Thyroid gland (tissue), 4 donors: Measurements from ENCODE around the gene ADAMTSL2. TPM values are rescaled to one million over a fixed set of nuclear protein-coding genes. Genes with fewer than 3 reads are reported as not detected.

Experiments used
- DNase-seq, 2 donors: peaks; one replicate each; pipeline ENCODE4 v3.0.0-alpha.2; 2019
- H3K27ac ChIP-seq, 3 donors: fragments of 200-600 bp; sonication (generic); 1 replicate in 2 of 3; 2 replicates in 1 of 3; pipeline ENCODE4 v1.5.1; 2016 to 2019; ENCODE audit warnings: mild to moderate bottlenecking in 1 of 3, moderate library complexity in 1 of 3
- H3K27me3 ChIP-seq: fragments of 200-600 bp; sonication (generic); one replicate; pipeline ENCODE4 v1.5.1; 2019
- H3K36me3 ChIP-seq, 2 donors: fragments of 200-600 bp; sonication (generic); one replicate each; pipeline ENCODE4 v1.5.1; 2016 to 2019
- H3K4me1 ChIP-seq, 2 donors: fragments of 200-600 bp; sonication (generic); one replicate each; pipeline ENCODE4 v1.5.1; 2017 to 2019
- H3K4me3 ChIP-seq, 3 donors: fragments of 200-600 bp; sonication (generic); replicated peaks in 1 of 3; 1 replicate in 2 of 3; 2 replicates in 1 of 3; pipeline ENCODE4 v1.5.1; 2016; ENCODE audit warnings: mild to moderate bottlenecking in 1 of 3
- H3K9me3 ChIP-seq: fragments of 200-600 bp; sonication (generic); one replicate; pipeline ENCODE4 v1.5.1; 2017
- POLR2A ChIP-seq, 2 donors: fragments of 450-650 bp; IDR thresholded peaks; one replicate each; pipeline ENCODE4 v1.6.1; 2017; ENCODE audit warnings: antibody characterized with exemption in 2 of 2, mild to moderate bottlenecking in 2 of 2, moderate library complexity in 1 of 2
- WGBS, 2 donors: methylation state at CpG; one replicate each; pipeline ENCODE4 v1.1.5; 2017; 5-methylcytosine and 5-hydroxymethylcytosine counted together
- intact Hi-C: fragments of 100-400 bp; cut with DNase I; formaldehyde crosslinking; loops from one replicate; pipeline ENCODE4 v1.15.1; 2023
- total RNA-seq, 4 donors: library from RNA; depleted of rRNA; stranded (reverse); fragments of >200 nt; gene quantifications; one replicate each; pipeline ENCODE4 v1.2.3, GENCODE V29; 2016
- TF ChIP-seq, protein P1 (sequence below), 6 experiments: fragments of 200-600 bp in 3 of 6; fragments of 450-650 bp in 3 of 6; sonication (generic) in 3 of 6; IDR thresholded peaks; one replicate each; pipeline ENCODE4 v1.5.1; 2016 to 2019; ENCODE audit warnings: antibody characterized with exemption in 6 of 6, mild to moderate bottlenecking in 2 of 6, inconsistent platforms in 1 of 6, moderate library complexity in 1 of 6

The ADAMTSL2 gene
- total RNA-seq, 4 donors from 2014 or later = 2.4 to 9.3 (median 8.7) TPM

DNA sequence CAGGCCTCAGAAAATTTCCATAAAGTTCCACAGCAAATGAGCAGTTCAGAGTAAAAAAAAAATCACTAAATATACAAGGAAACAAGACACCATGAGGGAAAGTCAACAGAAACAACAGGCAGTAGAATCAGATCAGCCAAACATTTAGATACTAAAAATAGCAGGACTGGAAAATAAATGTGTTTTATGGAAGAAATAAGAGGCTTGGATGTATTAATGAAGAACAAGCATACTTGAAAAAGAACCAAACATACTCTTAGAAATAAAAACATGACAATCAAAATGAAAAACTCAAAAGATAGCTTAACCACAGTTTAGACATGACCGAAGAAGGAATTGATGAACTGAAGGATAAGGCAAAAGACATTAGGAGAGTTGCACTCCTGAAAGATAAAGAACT is 32.4 kb upstream of the ADAMTSL2 start:
- intact Hi-C loops = no loop called here
- WGBS, 2 donors = 94 to 96% methylated on average over 1 of the region's 1 CpG

DNA sequence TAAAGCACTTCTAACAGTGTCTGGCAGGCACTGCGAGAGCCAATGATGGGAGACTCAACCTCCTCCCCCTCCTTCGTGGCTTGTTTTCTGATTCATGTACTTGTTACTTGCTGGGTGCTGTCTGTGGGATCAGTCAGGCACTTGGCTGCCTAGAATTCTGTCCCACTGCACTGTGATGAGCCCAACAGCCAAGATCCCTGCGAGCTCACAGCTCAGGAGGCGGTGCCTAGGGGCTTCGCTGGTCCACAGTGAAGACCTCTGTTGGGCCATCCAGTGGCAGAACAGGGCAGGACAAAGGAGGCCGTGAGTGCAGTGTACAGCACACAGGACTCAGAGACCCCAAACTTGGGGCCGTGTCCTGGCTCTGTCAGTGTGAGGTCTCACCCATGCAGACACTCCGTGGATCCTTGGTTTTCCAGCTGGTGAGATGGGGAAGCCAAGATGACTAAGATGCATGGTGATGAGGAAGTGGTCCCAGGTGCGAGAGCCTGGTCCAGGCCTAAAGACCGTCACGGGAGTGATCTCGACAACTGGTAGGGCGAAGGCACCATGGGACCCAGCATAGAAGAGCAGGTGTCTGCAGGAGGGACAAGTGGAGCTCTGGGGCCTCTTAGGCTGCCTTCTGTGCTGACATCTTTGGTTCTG is 29.2 kb upstream of the ADAMTSL2 start:
- TF ChIP-seq POLR2A (IDR thresholded peaks at IDR 0.05) = no peak
- TF ChIP-seq, protein P1, sequence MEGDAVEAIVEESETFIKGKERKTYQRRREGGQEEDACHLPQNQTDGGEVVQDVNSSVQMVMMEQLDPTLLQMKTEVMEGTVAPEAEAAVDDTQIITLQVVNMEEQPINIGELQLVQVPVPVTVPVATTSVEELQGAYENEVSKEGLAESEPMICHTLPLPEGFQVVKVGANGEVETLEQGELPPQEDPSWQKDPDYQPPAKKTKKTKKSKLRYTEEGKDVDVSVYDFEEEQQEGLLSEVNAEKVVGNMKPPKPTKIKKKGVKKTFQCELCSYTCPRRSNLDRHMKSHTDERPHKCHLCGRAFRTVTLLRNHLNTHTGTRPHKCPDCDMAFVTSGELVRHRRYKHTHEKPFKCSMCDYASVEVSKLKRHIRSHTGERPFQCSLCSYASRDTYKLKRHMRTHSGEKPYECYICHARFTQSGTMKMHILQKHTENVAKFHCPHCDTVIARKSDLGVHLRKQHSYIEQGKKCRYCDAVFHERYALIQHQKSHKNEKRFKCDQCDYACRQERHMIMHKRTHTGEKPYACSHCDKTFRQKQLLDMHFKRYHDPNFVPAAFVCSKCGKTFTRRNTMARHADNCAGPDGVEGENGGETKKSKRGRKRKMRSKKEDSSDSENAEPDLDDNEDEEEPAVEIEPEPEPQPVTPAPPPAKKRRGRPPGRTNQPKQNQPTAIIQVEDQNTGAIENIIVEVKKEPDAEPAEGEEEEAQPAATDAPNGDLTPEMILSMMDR (IDR thresholded peaks at IDR 0.05) = no peak
- H3K4me1 ChIP-seq = peaks cover 11 to 15% of the 10 kb centered on the region in 2 donors
- intact Hi-C loops = no loop called here
- no peaks in the 10 kb centered on the region for H3K27me3 ChIP-seq
- no peak overlapping the region for H3K4me3 ChIP-seq
- 82 to 87% methylated on average over 13 of the region's 13 CpGs for WGBS, 2 donors
- H3K9me3 ChIP-seq = no peaks in the 10 kb centered on the region
- no peaks in the 10 kb centered on the region for H3K36me3 ChIP-seq
- no peak for DNase-seq
- no peak overlapping the region for H3K27ac ChIP-seq

More for the DNA sequence above, 32.4 kb upstream of the ADAMTSL2 start:
- no peaks in the 10 kb centered on the region for H3K27me3 ChIP-seq
- no peak overlapping the region for H3K4me3 ChIP-seq
- H3K4me1 ChIP-seq = no peaks in the 10 kb centered on the region
- no peaks in the 10 kb centered on the region for H3K9me3 ChIP-seq
- H3K36me3 ChIP-seq = no peaks in the 10 kb centered on the region
- H3K27ac ChIP-seq = no peak overlapping the region
- TF ChIP-seq, protein P1 (IDR thresholded peaks at IDR 0.05) = no peak
- TF ChIP-seq POLR2A (IDR thresholded peaks at IDR 0.05) = no peak
- no peak for DNase-seq

DNA sequence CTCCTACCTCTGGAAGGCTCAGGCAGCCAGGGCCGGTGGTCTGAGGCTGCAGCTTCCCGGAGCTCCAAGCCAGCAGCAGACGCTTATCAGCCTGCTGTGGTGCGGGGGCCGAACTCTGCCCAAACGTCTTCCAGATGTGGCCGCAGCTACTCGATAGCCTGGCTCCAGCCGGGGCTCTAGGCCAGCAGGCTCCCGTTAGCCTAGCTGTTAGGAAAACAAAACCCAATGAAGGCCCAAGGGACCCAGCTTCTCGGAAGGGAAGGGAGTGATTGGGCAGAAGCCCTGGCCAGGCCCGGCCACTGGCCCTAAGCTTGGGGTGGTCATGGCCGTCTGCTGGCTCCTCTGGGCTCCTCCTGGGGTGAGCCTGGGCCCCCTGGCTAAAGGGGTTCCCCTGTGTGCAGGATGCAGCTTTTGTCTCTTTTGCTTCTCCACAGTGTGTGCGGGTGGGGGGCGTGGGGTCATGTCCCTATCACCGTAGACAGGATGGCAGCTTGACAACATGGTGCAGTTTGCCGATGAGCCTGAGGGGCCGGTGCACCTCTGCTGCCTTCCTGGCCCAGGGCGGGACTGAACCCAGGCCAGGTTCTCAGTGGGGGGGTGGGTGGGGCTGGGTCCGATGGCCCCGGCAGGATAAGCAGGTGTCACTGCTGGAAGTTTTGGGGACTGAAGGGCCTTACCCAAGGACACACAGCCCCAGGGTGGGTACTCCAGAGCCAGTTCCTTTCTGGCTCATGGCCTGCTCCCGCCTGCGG is 28.4 kb upstream of the ADAMTSL2 start:
- H3K4me3 ChIP-seq = no peak overlapping the region
- no peaks in the 10 kb centered on the region for H3K9me3 ChIP-seq
- H3K27me3 ChIP-seq = no peaks in the 10 kb centered on the region
- no peaks in the 10 kb centered on the region for H3K36me3 ChIP-seq
- H3K4me1 ChIP-seq = peaks cover 11 to 15% of the 10 kb centered on the region in 2 donors
- no peak overlapping the region for H3K27ac ChIP-seq
- WGBS, 2 donors = 74 to 76% methylated on average over 17 to 18 of the region's 23 CpGs
- TF ChIP-seq, protein P1 (IDR thresholded peaks at IDR 0.05) = no peak
- no peak for TF ChIP-seq POLR2A (IDR thresholded peaks at IDR 0.05)
- peak; percentile 28 to 31 for DNase-seq
- intact Hi-C loops = no loop called here

DNA sequence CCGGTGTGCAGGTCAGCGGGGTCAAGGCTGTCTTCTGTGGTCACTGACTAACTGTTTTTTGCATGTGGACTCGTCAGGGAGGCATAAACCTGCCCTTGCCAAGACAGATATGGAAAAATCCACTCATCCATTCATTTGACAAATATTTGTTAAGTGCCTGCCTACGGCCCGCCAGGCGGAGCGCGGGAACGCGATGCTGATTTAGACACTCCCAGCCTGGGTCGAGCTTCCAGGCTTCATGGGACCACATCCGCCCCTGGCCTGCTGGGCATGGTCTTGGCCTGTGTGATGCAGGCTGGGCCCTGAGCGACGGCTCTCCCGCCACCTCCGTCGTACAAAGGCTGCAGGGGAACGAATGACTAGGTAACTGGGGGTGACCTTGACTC is 27.9 kb upstream of the ADAMTSL2 start:
- WGBS, 2 donors = 77 to 95% methylated on average over 10 to 18 of the region's 18 CpGs
- H3K9me3 ChIP-seq = no peaks in the 10 kb centered on the region
- no peak overlapping the region for H3K4me3 ChIP-seq
- no peaks in the 10 kb centered on the region for H3K36me3 ChIP-seq
- H3K27me3 ChIP-seq = no peaks in the 10 kb centered on the region
- no peak for TF ChIP-seq POLR2A (IDR thresholded peaks at IDR 0.05)
- TF ChIP-seq, protein P1 (IDR thresholded peaks at IDR 0.05) = no peak
- H3K4me1 ChIP-seq = peaks cover 11 to 15% of the 10 kb centered on the region in 2 donors
- DNase-seq = peak in 1 of 2 donors; percentile 23
- intact Hi-C loops = no loop called here
- H3K27ac ChIP-seq = no peak overlapping the region
